Hypothalamus (tissue), 51 donors: ENCODE data around the gene NSL1.
"Not testable (repeated sequence)": the region's sequence is repeated elsewhere in the genome, so short reads cannot be mapped to it uniquely, and the experiment has no call there.

Experiments
- DNase-seq, 51 donors: peaks; one replicate each; lab custom pipeline; 2025; lab: John Stamatoyannopoulos, UW

The NSL1 gene, protein sequence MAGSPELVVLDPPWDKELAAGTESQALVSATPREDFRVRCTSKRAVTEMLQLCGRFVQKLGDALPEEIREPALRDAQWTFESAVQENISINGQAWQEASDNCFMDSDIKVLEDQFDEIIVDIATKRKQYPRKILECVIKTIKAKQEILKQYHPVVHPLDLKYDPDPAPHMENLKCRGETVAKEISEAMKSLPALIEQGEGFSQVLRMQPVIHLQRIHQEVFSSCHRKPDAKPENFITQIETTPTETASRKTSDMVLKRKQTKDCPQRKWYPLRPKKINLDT

DNA sequence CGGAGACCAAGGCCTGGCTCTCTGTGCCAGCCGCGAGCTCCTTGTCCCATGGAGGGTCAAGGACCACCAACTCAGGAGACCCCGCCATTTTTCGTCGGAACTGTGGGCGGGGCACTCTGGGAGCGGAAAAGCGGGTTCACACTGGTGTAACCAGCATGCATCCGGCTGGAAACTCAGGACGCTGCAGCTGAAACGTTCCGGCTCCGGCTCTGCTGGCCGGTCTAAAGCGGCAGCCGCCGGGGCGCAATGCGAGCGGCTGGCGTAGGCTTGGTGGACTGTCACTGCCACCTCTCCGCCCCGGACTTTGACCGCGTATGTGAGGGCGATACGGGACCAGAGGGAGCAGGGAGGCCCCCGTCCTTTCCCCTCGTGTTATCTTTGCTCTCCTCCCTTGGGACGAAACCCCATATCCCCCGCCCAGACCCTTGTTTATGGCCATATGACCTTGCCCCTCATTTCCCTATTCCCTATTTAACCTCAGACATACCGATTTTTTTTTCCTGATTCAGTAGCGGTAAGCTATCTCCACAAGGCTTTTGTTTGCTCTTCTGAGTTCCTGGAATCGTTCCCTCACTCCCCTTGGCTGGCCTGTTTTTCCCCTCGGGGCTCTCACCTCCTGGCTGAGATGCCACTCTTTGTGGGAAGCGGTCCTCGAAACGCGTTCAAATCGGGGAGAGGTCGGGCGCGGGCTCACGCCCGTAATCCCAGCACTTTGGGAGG, at the start of gene NSL1, which contains the start of gene TATDN3:
NSL1 (minus strand) TSS at position 102 of the 720 bp plus-strand sequence; CDS start at position 88, 14 bp downstream.
TATDN3 (plus strand) TSS at position 219 of the 720 bp plus-strand sequence; CDS start at position 247, 28 bp downstream.
- peak; percentile 48 to 94 (median 83) for DNase-seq

DNA sequence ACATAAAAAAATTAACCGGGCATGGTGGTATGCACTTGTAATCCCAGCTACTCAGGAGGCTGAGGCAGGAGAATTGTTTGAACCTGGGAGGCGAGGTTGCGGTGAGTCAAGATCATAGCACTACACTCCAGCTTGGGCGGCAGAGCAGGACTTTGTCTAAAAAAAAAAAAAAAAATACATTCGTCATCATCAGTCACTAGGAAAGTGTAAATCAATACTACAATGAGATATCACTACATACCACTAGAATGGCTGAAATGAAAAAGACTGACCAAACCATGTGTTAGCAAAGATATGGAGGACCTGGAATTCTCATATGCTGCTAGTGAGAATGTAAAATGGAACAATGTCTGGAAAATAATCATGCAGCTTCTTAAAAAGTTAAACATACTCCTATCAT, 46.6 kb upstream of the NSL1 start:
- DNase-seq = no peak

DNA sequence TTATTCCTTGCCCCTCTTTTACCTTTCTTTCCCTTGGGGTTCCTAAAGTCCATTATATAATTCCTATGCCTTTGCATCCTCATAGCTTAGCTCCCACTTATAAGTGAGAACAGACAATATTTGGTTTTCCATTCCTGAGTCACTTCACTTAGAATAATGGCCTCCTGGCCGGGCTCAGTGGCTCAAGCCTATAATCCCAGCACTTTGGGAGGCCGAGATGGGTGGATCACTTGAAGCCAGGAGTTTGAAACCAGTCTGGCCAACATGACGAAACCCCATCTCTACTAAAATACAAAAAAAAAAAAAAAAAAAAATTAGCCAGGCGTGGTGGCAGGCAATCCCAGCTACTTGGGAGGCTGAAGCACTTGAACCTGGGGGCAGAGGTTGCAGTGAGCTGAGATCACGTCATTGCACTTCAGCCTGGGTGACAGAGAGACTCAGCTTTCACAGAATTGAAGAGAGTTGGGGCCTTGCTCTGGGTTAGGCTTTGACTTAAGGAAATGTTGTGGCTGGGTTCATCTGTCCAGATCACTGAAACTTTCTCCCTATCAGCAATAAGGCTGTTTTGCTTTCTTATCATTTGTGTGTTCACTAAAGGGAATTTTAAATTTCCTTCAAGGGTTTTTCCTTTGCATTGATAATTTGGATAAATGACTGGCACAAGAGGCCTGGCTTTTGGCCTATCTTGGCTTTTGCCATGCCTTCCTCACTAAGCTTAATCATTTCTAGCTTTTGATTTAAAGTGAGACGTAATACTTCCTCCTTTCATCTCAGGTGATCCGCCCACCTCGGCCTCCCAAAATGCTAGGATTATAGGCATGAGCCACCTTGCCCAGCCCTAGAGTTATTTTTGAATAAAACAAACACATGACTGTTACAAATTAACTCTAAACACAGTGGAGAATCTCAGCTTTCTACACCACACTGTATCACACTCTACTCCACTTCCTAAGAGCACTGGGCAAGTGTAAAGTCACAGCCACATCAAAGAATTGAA, 41.9 kb upstream of the NSL1 start:
- not testable (repeated sequence) for DNase-seq

DNA sequence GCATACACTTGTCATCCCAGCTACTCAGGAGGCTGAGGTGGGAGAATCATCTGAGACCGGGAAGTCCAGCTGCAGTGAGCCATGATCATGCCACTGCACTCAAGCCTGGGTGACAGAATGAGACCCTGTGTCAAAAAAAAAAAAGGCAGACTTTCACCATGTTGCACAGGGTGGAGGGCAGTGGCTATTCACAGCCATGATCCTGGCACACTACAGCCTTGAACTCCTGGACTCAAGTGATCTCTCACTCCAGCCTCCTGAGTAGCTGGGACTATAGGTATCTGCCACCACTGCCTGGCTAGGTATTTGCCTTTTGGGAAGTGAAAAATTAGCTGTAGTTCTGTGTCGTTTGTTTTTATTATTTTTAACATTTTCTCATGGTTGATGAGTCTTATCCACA, 36.8 kb upstream of the NSL1 start:
- no peak for DNase-seq

DNA sequence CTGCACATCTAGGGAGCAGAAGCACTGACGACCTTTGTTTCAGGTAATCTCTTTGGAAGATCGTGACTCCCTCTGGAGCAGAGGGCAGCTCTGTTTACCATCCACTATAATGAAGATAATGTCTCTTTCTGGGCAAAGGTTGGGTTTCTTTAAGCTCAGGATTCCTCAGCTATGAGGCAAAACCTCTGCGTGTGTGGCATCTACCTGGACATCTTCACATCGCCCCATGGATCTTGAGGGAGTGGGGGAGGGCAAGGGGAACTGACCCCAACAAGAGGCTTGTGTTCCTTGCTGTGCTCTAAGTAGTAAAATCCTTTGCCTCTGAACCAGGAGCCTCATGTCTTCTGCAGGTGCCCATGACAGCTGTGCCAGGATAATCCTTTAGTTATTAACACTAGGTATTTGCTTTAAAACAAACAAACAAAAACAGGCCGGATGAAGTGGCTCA, 36.3 kb upstream of the NSL1 start:
- no peak for DNase-seq

DNA sequence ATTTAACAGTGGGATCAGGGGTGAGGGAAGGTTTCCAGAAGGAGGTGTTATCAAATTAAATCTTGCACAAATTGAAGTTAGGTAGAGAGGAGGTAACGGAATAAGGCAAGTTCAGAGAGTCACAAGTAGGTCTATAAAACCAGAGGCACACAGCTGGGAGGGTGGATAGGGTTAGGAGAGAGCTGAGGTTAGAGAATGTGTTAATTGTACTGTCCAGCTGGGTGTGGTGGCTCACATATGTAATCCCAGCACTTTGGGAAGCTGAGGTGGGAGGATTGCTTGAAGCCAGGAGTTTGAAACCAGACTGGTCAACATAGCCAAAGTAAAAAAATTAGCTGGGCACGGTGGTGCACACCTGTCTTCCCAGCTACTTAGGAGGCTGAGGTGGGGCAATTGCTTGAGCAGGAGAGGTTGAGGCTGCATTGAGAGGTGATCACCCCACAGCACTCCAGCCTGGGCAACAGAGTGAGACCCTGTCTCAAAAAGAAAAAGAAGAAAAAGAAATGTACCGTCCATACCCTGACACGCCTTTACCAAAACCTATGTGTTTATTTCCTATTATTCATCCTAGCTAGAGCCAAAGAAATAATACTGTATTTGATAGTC, 35.7 kb upstream of the NSL1 start:
- DNase-seq = no peak

DNA sequence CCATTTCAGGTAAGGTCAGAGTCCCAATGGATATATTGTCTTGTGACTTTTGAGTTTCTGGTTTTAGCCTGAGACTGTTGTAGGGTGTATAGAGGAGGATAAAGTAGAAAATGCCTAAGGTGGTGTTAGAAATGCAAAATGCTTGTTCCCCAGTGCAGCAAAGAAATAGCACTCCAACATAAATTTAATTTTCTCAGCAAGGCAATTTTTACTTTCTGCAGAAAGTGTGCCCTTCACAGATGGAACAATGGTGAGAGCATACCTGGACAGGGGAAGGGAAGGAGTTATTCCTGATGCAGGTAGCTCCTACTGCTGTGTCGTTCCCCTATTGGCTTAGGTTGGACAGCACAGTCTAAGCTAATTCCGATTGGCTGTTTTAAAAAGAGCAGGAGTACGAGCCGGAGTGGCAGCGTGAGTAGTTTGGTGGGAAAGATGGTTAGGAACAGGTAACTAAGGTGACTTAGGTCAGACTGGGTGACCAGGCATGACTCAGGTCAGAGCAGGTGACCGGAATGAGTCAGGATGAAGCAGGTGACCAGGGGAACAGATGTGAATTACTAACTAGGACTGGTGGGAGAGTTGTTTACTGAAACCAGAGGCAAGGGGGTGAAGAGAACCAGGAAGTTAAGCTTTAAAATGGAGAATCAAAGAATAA, 34.3 kb upstream of the NSL1 start:
- DNase-seq = no peak

DNA sequence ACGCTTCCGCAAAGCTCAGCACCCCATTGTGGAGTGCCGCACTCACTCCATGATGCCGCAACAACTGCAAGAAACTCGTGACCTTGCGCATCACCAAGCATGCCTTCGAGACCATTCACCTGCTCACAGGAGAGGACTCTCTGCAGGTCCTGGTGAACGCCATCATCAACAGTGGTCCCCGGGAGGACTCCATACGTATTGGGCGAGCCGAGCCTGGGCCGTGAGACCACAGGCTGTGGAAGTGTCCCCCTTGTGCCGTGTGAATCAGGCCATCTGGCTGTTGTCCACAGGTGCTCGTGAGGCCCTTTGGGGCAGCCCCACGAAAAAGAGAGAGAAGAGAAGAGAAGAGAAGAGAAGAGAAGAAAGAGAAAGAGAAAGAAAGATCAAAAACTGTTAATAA, 32.6 kb upstream of the NSL1 start:
- DNase-seq = no peak

DNA sequence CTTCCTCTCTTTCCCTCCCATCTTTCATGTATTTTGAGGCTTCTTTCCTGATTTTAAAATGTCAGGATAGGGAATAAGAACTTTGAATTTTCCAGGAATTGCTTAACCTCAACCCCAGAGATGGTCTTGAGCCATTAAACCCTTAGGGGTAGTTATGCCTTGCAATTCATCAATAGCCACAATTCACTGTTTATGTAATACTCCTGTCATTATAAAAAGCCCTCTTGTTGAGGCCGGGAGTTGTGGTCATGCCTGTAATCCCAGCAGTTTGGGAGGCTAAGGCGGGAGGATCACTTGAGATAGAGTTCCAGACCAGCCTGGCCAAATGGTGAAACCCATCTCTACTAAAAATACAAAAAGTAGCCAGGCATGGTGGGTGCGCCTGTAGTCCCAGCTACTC, 31.4 kb upstream of the NSL1 start:
- no peak for DNase-seq

DNA sequence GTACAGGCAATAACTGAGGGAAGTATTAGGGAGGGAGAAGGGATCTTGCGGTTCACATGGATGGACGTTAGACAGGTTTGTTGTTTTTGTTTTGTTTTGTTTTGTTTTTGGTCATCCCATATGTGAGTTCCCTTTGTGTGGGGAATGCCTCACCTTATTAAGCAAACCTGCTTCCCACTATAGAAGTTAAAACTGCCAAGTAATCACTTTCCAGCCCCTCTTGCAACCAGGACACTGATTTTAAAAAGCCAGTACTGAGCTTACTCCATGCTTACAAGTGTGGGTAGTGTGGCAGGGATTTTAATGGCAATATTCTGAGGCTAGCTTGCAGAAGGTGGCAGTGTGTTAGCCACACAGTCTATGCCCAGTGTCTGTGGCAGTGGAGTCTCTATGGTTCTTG, 29.4 kb upstream of the NSL1 start:
- DNase-seq = no peak

DNA sequence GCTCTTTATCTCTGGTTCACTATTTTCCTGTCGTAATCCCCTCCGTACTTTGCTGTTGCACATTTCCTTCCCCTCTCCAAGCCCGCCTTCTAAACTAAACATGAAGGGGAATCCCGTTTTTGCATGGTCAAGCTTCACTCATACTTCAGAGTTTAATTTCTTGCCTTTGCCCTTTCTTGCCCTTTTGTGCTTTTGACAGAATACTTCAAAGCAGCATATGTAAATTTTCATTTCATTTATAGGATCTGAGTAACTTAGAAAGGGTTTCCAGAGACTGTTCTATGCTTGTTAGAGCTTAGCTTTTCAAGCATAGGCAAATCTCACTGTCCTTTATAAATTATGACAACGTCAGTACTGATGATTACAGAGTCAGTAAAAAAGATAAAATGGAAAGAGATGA, 28.1 kb upstream of the NSL1 start:
- no peak for DNase-seq

DNA sequence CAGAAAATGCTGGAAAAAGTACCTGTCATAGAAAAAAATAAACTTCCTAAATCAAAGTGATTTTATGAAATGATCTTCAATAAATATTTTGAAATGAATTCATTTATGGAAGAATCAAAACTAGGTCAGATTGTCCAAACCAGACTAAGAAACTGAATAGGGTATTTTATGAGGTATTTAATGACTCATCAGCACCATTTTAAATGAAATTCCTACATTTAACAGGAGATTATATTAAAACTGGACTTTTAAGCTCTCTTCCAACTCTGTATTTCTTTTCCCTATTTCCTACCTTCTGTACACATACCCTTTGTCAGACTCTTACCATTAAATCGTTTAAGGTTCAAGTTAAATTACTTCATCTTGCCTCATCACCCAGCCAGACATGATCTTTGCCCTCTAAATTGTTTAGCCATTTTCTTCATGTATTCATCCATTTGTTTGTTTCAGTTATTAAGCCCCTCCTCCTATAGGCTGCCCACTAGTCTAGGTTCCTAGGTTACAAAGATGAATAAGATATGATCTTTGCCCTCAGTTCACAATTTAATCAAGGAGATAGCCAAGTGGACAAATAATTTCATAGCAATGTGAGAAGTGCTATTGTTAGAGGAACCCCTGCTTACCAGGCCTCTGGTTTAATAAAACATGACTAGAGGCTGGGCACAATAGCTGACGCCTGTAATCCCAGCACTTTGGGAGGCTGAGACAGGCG, 25.1 kb upstream of the NSL1 start:
- DNase-seq = no peak

DNA sequence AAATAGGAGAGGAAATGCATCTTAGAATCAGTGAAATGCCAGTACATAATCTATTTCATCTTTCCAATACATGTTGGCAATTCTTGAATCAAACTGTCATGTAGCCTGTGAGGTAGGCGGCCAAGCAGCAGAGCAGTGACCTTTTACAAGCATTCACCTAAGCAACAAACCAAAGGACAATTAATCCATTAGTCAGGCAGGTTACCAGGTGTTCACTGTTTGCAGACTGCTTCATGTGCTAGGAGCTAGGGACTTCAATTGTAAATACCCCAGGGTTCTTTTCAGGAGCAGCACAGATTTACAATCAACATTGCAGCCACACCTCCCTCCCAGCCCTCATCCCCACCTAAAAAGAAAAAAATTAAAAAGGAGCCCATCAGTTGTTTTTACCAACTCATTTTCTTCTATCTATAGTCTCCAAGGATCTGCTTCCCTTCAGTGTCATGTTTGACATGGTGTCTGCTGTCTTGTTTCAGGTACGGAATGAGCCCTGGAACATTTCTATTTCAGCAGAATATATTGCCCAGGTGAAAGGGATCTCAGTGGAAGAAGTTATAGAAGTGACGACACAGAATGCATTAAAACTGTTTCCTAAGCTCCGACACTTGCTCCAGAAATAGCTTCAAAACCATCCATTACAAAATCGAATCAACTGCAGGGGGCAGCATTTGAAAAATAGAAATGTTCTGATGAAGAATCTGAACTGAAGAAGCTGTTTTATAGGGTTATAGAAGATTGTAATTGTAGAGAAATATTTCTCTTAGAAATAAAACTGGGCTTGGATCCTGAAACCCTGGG, 23.2 kb upstream of the NSL1 start:
- DNase-seq = peak in 3 of 51 donors; percentile 1 to 33 (median 3)

DNA sequence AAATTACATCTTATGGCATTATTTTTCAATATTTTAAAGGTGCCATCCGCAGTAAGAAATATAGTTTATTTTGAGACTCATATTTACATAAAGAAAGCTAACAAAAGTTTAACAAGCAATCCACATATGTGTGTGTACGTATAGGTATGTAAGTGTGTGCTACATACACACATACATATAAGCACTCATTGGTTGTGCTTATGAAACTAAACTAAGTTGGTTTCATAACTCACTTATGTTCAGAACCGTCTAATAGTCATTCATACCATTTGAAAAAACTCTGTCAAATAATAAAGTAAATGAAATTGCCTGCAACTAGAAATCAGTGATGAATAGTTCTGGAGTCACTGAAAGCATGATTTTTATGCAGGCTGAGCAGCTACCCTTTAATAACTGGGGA, 14.2 kb upstream of the NSL1 start:
- no peak for DNase-seq

DNA sequence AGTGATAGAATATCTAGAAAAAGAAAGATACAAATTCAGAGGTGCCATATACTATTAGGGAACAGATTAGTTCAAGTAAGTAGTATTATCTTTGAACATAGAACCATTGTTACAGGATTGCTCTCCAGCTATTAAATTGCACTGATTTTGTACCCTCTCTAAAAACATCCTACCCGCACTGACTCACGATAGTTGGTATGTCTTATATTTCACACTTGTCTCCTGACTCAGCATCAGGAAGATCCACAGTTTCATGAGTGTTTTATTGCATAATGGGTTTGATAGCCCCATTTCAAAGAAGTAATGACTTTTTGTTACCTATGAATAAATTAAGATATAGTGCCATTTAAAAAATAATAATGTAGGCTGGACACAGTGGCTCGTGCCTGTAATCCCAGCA, 6.1 kb upstream of the NSL1 start:
- DNase-seq = no peak

DNA sequence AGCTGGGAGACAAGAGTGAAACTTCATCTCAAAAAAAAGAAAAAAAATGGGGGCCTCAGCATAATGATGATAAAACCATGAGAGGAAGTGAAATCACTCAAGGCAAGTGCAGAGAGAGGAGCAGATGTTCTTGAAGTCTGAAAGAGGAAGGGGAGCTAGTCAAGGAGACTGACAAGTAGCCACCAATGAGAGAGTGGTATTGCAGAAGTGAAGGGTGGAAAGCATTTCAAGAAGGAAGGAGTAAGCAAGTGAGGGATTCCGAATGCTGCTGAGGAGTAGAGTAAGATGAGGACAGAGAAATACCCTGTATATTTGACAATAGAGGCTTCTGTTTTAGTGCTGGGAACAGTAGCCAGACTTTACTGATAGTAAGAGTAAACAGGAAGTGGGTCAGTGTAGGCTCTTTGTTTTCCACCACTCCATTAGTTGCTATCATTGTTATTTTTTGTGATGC, 3.0 kb upstream of the NSL1 start:
- DNase-seq = peak in 5 of 51 donors; percentile 3 to 52 (median 21)

DNA sequence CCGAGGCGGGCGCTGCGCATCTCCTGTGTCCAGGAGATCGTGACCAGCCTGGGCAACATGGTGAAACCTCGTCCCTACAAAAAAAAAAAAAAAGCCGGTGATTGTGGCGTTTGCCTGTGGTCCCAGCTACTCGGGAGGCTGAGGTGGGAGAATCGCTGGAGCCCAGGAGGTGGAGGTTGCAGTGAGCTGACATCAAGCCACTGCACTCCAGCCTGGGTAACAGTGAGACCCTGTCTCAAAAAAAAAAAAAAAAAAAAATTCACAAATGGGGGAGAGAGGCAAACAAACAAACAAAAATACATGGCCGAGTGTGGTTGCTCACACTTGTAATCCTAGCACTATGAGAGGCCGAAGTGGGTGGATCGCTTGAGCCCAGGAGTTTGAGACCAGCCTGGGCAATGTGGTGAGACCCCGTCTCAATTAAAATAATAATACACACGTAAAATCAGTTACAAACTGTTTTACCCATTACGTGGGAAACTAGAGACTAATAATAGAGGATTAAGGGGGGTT, 875 bp upstream of the NSL1 start:
- peak in 1 of 51 donors; percentile 14 for DNase-seq

DNA sequence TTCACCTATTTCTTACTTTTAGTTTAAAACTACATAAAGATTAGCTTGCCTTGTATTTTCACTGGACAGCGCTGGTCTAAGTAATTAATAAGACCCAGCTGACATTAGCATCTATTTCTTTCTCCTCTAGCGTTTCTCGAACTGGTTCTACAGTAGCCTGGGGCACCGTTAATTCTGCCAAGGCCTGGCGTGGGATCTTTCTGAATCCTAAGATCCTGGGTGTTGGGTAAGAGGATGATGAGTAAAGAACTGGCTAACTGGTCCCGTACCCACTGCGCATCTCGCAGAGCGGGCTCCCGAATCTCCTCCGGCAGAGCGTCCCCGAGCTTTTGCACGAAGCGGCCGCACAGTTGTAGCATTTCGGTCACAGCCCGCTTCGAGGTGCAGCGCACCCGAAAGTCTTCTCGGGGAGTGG, 309 bp downstream of the NSL1 start:
- peak in 3 of 51 donors; percentile 50 to 74 (median 64) for DNase-seq
